Eye (tissue), 1 donor: Measurements from ENCODE around the gene NDUFS7.

Source experiments
- DNase-seq: peaks from one replicate; pipeline ENCODE4 v3.0.0-alpha.2; 2015

The NDUFS7 gene

GRCh38 chr19:1386945-1387683 is 3.4 kb downstream of the NDUFS7 start:
- no peak for DNase-seq

- no peak for DNase-seq
Measured at GRCh38 chr19:1387684-1388636, 4.3 kb downstream of the NDUFS7 start.

GRCh38 chr19:1388637-1389026 is 4.9 kb downstream of the NDUFS7 start:
- DNase-seq, result no peak

- DNase-seq, result no peak
Measured at GRCh38 chr19:1389033-1389940, 5.6 kb downstream of the NDUFS7 start.

- no peak for DNase-seq
Measured at GRCh38 chr19:1390890-1391423, 7.2 kb downstream of the NDUFS7 start.

- DNase-seq, result no peak
Measured at GRCh38 chr19:1392407-1392806, 8.7 kb downstream of the NDUFS7 start.

- no peak for DNase-seq
Measured at GRCh38 chr19:1392939-1393530, 9.3 kb downstream of the NDUFS7 start.

GRCh38 chr19:1393841-1394240 is 10.1 kb downstream of the NDUFS7 start:
- DNase-seq, result no peak

GRCh38 chr19:1394252-1395193 is 10.8 kb downstream of the NDUFS7 start:
- DNase-seq, result peak; percentile 48

GRCh38 chr19:1395194-1396018 is 11.7 kb downstream of the NDUFS7 start:
- DNase-seq, result no peak

GRCh38 chr19:1396019-1396767 is 12.5 kb downstream of the NDUFS7 start:
- DNase-seq, result no peak

GRCh38 chr19:1396768-1397679 is 13.3 kb downstream of the NDUFS7 start:
- no peak for DNase-seq

GRCh38 chr19:1397838-1398237 is 14.1 kb downstream of the NDUFS7 start:
- no peak for DNase-seq

- no peak for DNase-seq
Measured at GRCh38 chr19:1399079-1399478, 15.4 kb downstream of the NDUFS7 start.

GRCh38 chr19:1399745-1400144 is 16.0 kb downstream of the NDUFS7 start:
- no peak for DNase-seq

GRCh38 chr19:1400281-1401137 is 16.8 kb downstream of the NDUFS7 start:
- DNase-seq, result peak; percentile 51
